IMR-90 (cell line): ENCODE data around the gene NOL9. TPM values are rescaled to one million over a fixed set of nuclear protein-coding genes. Genes with fewer than 3 reads are reported as not detected.

ENCODE experiments used
- ATAC-seq: fragments of 200-7000 bp; cut with Tn5 transposase; 2 replicates; pipeline ENCODE4 v1.9.1; 2020; ENCODE audit warnings: low read depth, mild to moderate bottlenecking, moderate library complexity
- BruUV-seq: library from RNA; stranded (reverse); fragments of 400-500 nt; replicated peaks from 2 replicates; lab custom pipeline; 2021; lab: Mats Ljungman, UMichigan
- CTCF ChIA-PET: fragments of 300-600 bp; formaldehyde crosslinking; extraction: SDS; loops from one replicate; lab custom pipeline; 2021; ENCODE audit warnings: antibody characterized with exemption; lab: Yijun Ruan, JAX
- POLR2A ChIA-PET: fragments of 300-600 bp; sonication (Branson Sonifier 250); formaldehyde crosslinking; loops from one replicate; lab custom pipeline; 2022; ENCODE audit warnings: antibody characterized with exemption; ENCODE audit not compliant: unreplicated experiment; lab: Charles Lee
- DNase-seq: peaks from one replicate; pipeline ENCODE4 v3.0.0; 2013
- H2AFZ ChIP-seq: replicated peaks from 2 replicates; pipeline ENCODE3; 2013; ENCODE audit warnings: low read length, mild to moderate bottlenecking; ENCODE audit not compliant: poor library complexity
- H2AK5ac ChIP-seq: 2 replicates; pipeline ENCODE4 v1.6.1; 2013; ENCODE audit warnings: low read depth, low read length, inconsistent platforms
- H2AK9ac ChIP-seq: replicated peaks from 2 replicates; pipeline ENCODE3; 2013; ENCODE audit warnings: mild to moderate bottlenecking, low read depth, low read length, moderate library complexity; ENCODE audit not compliant: poor library complexity
- H2BK120ac ChIP-seq: 2 replicates; pipeline ENCODE4 v1.6.1; 2013; ENCODE audit warnings: low read depth, low read length, inconsistent platforms
- H2BK15ac ChIP-seq: 3 replicates; pipeline ENCODE4 v1.6.1; 2013; ENCODE audit warnings: low read depth, low read length, inconsistent platforms
- H2BK20ac ChIP-seq: 2 replicates; pipeline ENCODE4 v1.6.1; 2013; ENCODE audit warnings: low read depth, mild to moderate bottlenecking, inconsistent platforms, low read length, moderate library complexity
- H2BK5ac ChIP-seq: 2 replicates; pipeline ENCODE4 v1.6.1; 2013; ENCODE audit warnings: mild to moderate bottlenecking, low read depth, low read length, inconsistent platforms; ENCODE audit not compliant: poor library complexity, severe bottlenecking
- H3K14ac ChIP-seq: replicated peaks from 2 replicates; pipeline ENCODE4 v1.6.1; 2013; ENCODE audit warnings: low read depth, low read length, inconsistent platforms
- H3K18ac ChIP-seq: 2 replicates; pipeline ENCODE4 v1.6.1; 2013; ENCODE audit warnings: low read depth, low read length, control low read depth
- H3K23ac ChIP-seq: 2 replicates; pipeline ENCODE4 v1.6.1; 2013; ENCODE audit warnings: low read depth, low read length, inconsistent platforms
- H3K27ac ChIP-seq: 2 replicates; pipeline ENCODE4 v1.5.1; 2013; ENCODE audit warnings: mild to moderate bottlenecking, control low read depth, low read length; ENCODE audit not compliant: insufficient read depth
- H3K27me3 ChIP-seq: 2 replicates; pipeline ENCODE4 v1.6.1; 2013; ENCODE audit warnings: low read length; ENCODE audit not compliant: control insufficient read depth, insufficient read depth
- H3K36me3 ChIP-seq: 2 replicates; pipeline ENCODE4 v1.6.1; 2013; ENCODE audit warnings: low read length, mixed read lengths; ENCODE audit not compliant: control insufficient read depth, insufficient read depth
- H3K4ac ChIP-seq: 2 replicates; pipeline ENCODE4 v1.6.1; 2013; ENCODE audit warnings: low read depth, low read length, inconsistent platforms
- H3K4me1 ChIP-seq: 2 replicates; pipeline ENCODE4 v1.6.1; 2013; ENCODE audit warnings: low read length, mixed read lengths; ENCODE audit not compliant: control insufficient read depth, insufficient read depth
- H3K4me2 ChIP-seq: 2 replicates; pipeline ENCODE4 v1.6.1; 2013; ENCODE audit warnings: low read depth, mild to moderate bottlenecking, control low read depth, low read length, moderate library complexity
- H3K4me3 ChIP-seq: 2 replicates; pipeline ENCODE4 v1.5.1; 2013; ENCODE audit warnings: low read depth, mild to moderate bottlenecking, control low read depth, low read length, moderate library complexity; ENCODE audit not compliant: insufficient read depth
- H3K56ac ChIP-seq: 2 replicates; pipeline ENCODE4 v1.6.1; 2013; ENCODE audit warnings: low read length, inconsistent platforms; ENCODE audit not compliant: insufficient read depth; ENCODE audit errors: extremely low read depth
- H3K79me1 ChIP-seq, 2 experiments: 2 replicates each; pipeline ENCODE4 v1.6.1; 2013; ENCODE audit warnings: low read length in 2 of 2, inconsistent platforms in 1 of 2, low read depth in 1 of 2
- H3K9ac ChIP-seq: 2 replicates; pipeline ENCODE4 v1.6.1; 2013; ENCODE audit warnings: low read depth, low read length, control low read depth
- H3K9me1 ChIP-seq: 2 replicates; pipeline ENCODE4 v1.6.1; 2013; ENCODE audit warnings: low read length, inconsistent platforms; ENCODE audit not compliant: insufficient read depth
- H3K9me3 ChIP-seq: 2 replicates; pipeline ENCODE4 v1.6.1; 2013; ENCODE audit warnings: low read length; ENCODE audit not compliant: control insufficient read depth, insufficient read depth
- H4K20me1 ChIP-seq: 2 replicates; pipeline ENCODE4 v1.6.1; 2013; ENCODE audit warnings: low read length, inconsistent platforms; ENCODE audit not compliant: insufficient read depth
- H4K5ac ChIP-seq: 2 replicates; pipeline ENCODE4 v1.6.1; 2013; ENCODE audit warnings: mild to moderate bottlenecking, low read depth, low read length, control low read depth
- H4K8ac ChIP-seq, 2 experiments: 2 replicates each; pipeline ENCODE4 v1.6.1; 2013; ENCODE audit warnings: low read depth in 2 of 2, low read length in 2 of 2, control low read depth in 1 of 2, inconsistent platforms in 1 of 2
- H4K91ac ChIP-seq: 2 replicates; pipeline ENCODE4 v1.6.1; 2013; ENCODE audit warnings: low read depth, low read length, inconsistent platforms; ENCODE audit not compliant: insufficient read depth
- BHLHE40 ChIP-seq: fragments of 150-350 bp; IDR thresholded peaks from 2 replicates; pipeline ENCODE4 v1.6.1; 2016; ENCODE audit warnings: mild to moderate bottlenecking, low read depth, low read length
- CEBPB ChIP-seq: IDR thresholded peaks from 2 replicates; pipeline ENCODE4 v1.6.1; 2012; ENCODE audit warnings: low read depth, low read length, improper control_type of control experiment
- CHD1 ChIP-seq: IDR thresholded peaks from 2 replicates; pipeline ENCODE4 v1.6.1; 2012; ENCODE audit warnings: low read depth, low read length, improper control_type of control experiment
- CTCF ChIP-seq: conservative IDR thresholded peaks from 2 replicates; pipeline ENCODE4 v1.5.1; 2012; ENCODE audit warnings: mild to moderate bottlenecking, low read depth, low read length, improper control_type of control experiment
- ELK1 ChIP-seq: fragments of 150-350 bp; IDR thresholded peaks from 2 replicates; pipeline ENCODE4 v1.6.1; 2016; ENCODE audit warnings: low read depth, mild to moderate bottlenecking, low read length, moderate library complexity, borderline replicate concordance
- FOS ChIP-seq: fragments of 150-350 bp; IDR thresholded peaks from 2 replicates; pipeline ENCODE4 v1.6.1; 2016; ENCODE audit warnings: low read depth, low read length
- MAFK ChIP-seq: IDR thresholded peaks from 2 replicates; pipeline ENCODE4 v1.6.1; 2012; ENCODE audit warnings: low read depth, low read length, improper control_type of control experiment
- MAZ ChIP-seq: IDR thresholded peaks from 2 replicates; pipeline ENCODE4 v1.6.1; 2012; ENCODE audit warnings: low read depth, mild to moderate bottlenecking, low read length, improper control_type of control experiment, moderate library complexity, borderline replicate concordance
- MXI1 ChIP-seq: IDR thresholded peaks from 2 replicates; pipeline ENCODE4 v1.6.1; 2012; ENCODE audit warnings: low read depth, mild to moderate bottlenecking, low read length, moderate library complexity, borderline replicate concordance
- POLR2A ChIP-seq: IDR thresholded peaks from 2 replicates; pipeline ENCODE4 v1.6.1; 2012; ENCODE audit warnings: mild to moderate bottlenecking, low read depth, low read length
- RAD21 ChIP-seq: IDR thresholded peaks from 2 replicates; pipeline ENCODE4 v1.6.1; 2012; ENCODE audit warnings: low read length, improper control_type of control experiment
- RCOR1 ChIP-seq: IDR thresholded peaks from 2 replicates; pipeline ENCODE4 v1.6.1; 2012; ENCODE audit warnings: mild to moderate bottlenecking, low read length, improper control_type of control experiment; ENCODE audit not compliant: insufficient replicate concordance
- RFX5 ChIP-seq: IDR thresholded peaks from 2 replicates; pipeline ENCODE4 v1.8.0; 2012; ENCODE audit warnings: low read depth, mild to moderate bottlenecking, low read length, moderate library complexity
- SMC3 ChIP-seq: fragments of 150-350 bp; IDR thresholded peaks from 2 replicates; pipeline ENCODE4 v1.6.1; 2016; ENCODE audit warnings: low read depth, mild to moderate bottlenecking, antibody characterized with exemption, low read length, moderate library complexity
- WGBS, 2 experiments: methylation state at CpG; one replicate each; pipeline versions ENCODE4 v1.1.5 to v1.1.7; 2013; ENCODE audit warnings: missing lambda C conversion rate in 2 of 2; ENCODE audit not compliant: insufficient read length in 1 of 2; ENCODE audit errors: extremely low coverage in 2 of 2; 5-methylcytosine and 5-hydroxymethylcytosine counted together
- dilution Hi-C: fragments of 300-500 bp; cut with HindIII; formaldehyde crosslinking; loops from one replicate; pipeline ENCODE4 v1.14.3; 2018; ENCODE audit warnings: low sequenced_read_pairs; ENCODE audit not compliant: unreplicated experiment
- in situ Hi-C: fragments of 300-500 bp; cut with MboI; formaldehyde crosslinking; loops from 3 replicates; pipeline ENCODE4 v1.14.3; 2019; ENCODE audit warnings: low sequenced_read_pairs, inconsistent platforms, mixed read lengths
- intact Hi-C: fragments of 100-400 bp; cut with micrococcal nuclease; formaldehyde crosslinking; loops from 2 replicates; pipeline ENCODE4 v1.10.0; 2022
- polyA plus RNA-seq, 3 experiments: library from polyadenylated mRNA; depleted of rRNA; stranded (reverse); fragments of >200 nt; gene quantifications; 2 replicates each; pipeline ENCODE4 v1.2.3, GENCODE V29; 2012; ENCODE audit warnings: low replicate concordance in 1 of 3
- total RNA-seq: library from RNA; depleted of rRNA; stranded (reverse); fragments of >200 nt; gene quantifications from 2 replicates; pipeline ENCODE4 v1.2.3, GENCODE V29; 2012

Gene NOL9
- total and polyA plus RNA-seq, 2 of the 4 experiments (the other 2 are of a cell fraction), result 13.0 to 19.2 TPM

GRCh38 chr1:6596886-6597776 lies 42.8 kb upstream of the NOL9 start (continued):
- TF ChIP-seq MAFK (no peak), POLR2A (no peak)

- no peak overlapping the region for H3K4ac ChIP-seq
- H4K91ac ChIP-seq, result no peak overlapping the region
- dilution Hi-C loops (no loop called here), intact Hi-C loops (no loop called here), in situ Hi-C loops (no loop called here)
- H3K27ac ChIP-seq, result no peak overlapping the region
- 0% methylated on average over 1 of the region's 7 CpGs; no CpG with 5 or more reads in 1 of the 2 experiments for WGBS, 2 experiments
- H3K4me2 ChIP-seq, result no peak overlapping the region
- no peak overlapping the region for H2AFZ ChIP-seq
- H3K27me3 ChIP-seq, result no peaks in the 10 kb centered on the region
- no TSS peak for BruUV-seq
- no peak overlapping the region for H2AK9ac ChIP-seq
- H3K4me1 ChIP-seq, result peaks cover 4% of the 10 kb centered on the region
- H2BK20ac ChIP-seq, result no peak overlapping the region
- no peak overlapping the region for H3K9ac ChIP-seq
- no peak overlapping the region for H2AK5ac ChIP-seq
- no peak overlapping the region for H3K56ac ChIP-seq
- no peak overlapping the region for H3K23ac ChIP-seq
- CTCF ChIA-PET, result no interaction called here
- POLR2A ChIA-PET, result no interaction called here
- no peak overlapping the region for H4K8ac ChIP-seq
- peaks cover 70% of the 10 kb centered on the region for H3K36me3 ChIP-seq
- no peak overlapping the region for H3K4me3 ChIP-seq
- H4K5ac ChIP-seq, result no peak overlapping the region
- peaks cover 91% of the 10 kb centered on the region for H4K20me1 ChIP-seq
- ATAC-seq (no peak), DNase-seq (no peak)
- H2BK15ac ChIP-seq, result no peak overlapping the region
- H3K9me1 ChIP-seq, result peaks cover 10% of the 10 kb centered on the region
- no peak overlapping the region for H3K18ac ChIP-seq
- H3K9me3 ChIP-seq, result no peaks in the 10 kb centered on the region
- no peak overlapping the region for H2BK5ac ChIP-seq
- H3K79me1 ChIP-seq, result peaks cover 13 to 82% of the 10 kb centered on the region in 2 experiments
- no peak overlapping the region for H2BK120ac ChIP-seq
- no peak overlapping the region for H3K14ac ChIP-seq
- TF ChIP-seq BHLHE40 (no peak), RCOR1 (no peak), SMC3 (no peak), MAFK (no peak), CHD1 (no peak), MAZ (no peak), FOS (no peak), RAD21 (no peak), ELK1 (no peak), RFX5 (no peak), CTCF (no peak), POLR2A (no peak), CEBPB (no peak), MXI1 (no peak)
Measured at GRCh38 chr1:6596351-6596750, 42.0 kb upstream of the NOL9 start.
